ENCODE data around the gene EPHB1. TPM values are rescaled to one million over a fixed set of nuclear protein-coding genes. Genes with fewer than 3 reads are reported as not detected.

Gene EPHB1
- total and polyA plus RNA-seq, 2 donors (not counting 3 experiments of a cell fraction or from before 2014, with no cell fraction given): 1.3 to 5.2 TPM

- Histone ChIP-seq H2AFZ (ENCODE audit: low read depth, low read length) (no peak overlapping the region), H4K20me1 (replicated peaks; ENCODE audit: control insufficient read depth, extremely low read depth, insufficient read depth, low read length) (no peaks in the 10 kb centered on the region), H3K9ac (replicated peaks; ENCODE audit: extremely low read depth, insufficient read depth, low read length) (no peak overlapping the region), H3K36me3 (ENCODE audit: control insufficient read depth in 2 of 2, extremely low read depth in 1 of 2, insufficient read depth in 2 of 2, low read length in 2 of 2) (no peaks in the 10 kb centered on the region), H3K79me2 (ENCODE audit: control insufficient read depth, insufficient read depth, low read length) (no peaks in the 10 kb centered on the region), H3K4me2 (ENCODE audit: insufficient read depth, low read length) (no peak overlapping the region), H3K4me3 (replicated peaks in 1 of 3; ENCODE audit: insufficient read depth in 1 of 3, low read depth in 1 of 3, low read length in 3 of 3) (no peak overlapping the region), H3K9me1 (replicated peaks; ENCODE audit: control insufficient read depth, extremely low read depth, insufficient read depth, low read length) (no peaks in the 10 kb centered on the region), H3K4me1 (ENCODE audit: control insufficient read depth, extremely low read depth, insufficient read depth, low read length) (no peaks in the 10 kb centered on the region), H3K9me3 (replicated peaks; ENCODE audit: control insufficient read depth, insufficient read depth, low read length) (peaks cover 2% of the 10 kb centered on the region), H3K27me3 (ENCODE audit: control insufficient read depth in 2 of 2, insufficient read depth in 2 of 2, low read length in 2 of 2) (no peaks in the 10 kb centered on the region), H3K27ac (ENCODE audit: insufficient read depth, low read depth, low read length) (no peak overlapping the region)
- no TSS peak for BruUV-seq (replicated peaks)
- POLR2A ChIA-PET: no interaction called here
- intact Hi-C loops (cut with micrococcal nuclease): no loop called here
- CTCF ChIA-PET: no interaction called here
- dilution Hi-C loops (cut with MboI; ENCODE audit: extremely low pct_ligation_motif_present, low sequenced_read_pairs): no loop called here
- no peak for DNase-seq (ENCODE audit: low read depth, low spot score)
- TF ChIP-seq CTCF (IDR thresholded peaks at IDR 0.05; ENCODE audit: extremely low read depth in 1 of 2, insufficient read depth in 1 of 2, low read depth in 1 of 2, low read length in 2 of 2) (no peak), MAX (IDR thresholded peaks at IDR 0.05; ENCODE audit: insufficient read depth, insufficient read length) (no peak), JUN (IDR thresholded peaks at IDR 0.05; ENCODE audit: borderline replicate concordance, insufficient read depth, insufficient read length, low read depth) (no peak), MYC (IDR thresholded peaks at IDR 0.05; ENCODE audit: low read depth, low read length) (no peak), FOS (IDR thresholded peaks at IDR 0.05; ENCODE audit: borderline replicate concordance, insufficient read depth, low read length) (no peak)
- no peak for FAIRE-seq
These were observed 402.8 kb downstream of the EPHB1 start for GRCh38 chr3:135197856-135198255.

GRCh38 chr3:135199137-135199536 is 404.1 kb downstream of the EPHB1 start:
- CTCF ChIA-PET: no interaction called here
- DNase-seq (ENCODE audit: low read depth, low spot score) (no peak), FAIRE-seq (no peak)
- Histone ChIP-seq H2AFZ (ENCODE audit: low read depth, low read length) (no peak overlapping the region), H3K27me3 (ENCODE audit: control insufficient read depth in 2 of 2, insufficient read depth in 2 of 2, low read length in 2 of 2) (no peaks in the 10 kb centered on the region), H3K9ac (replicated peaks; ENCODE audit: extremely low read depth, insufficient read depth, low read length) (no peak overlapping the region), H3K4me2 (ENCODE audit: insufficient read depth, low read length) (no peak overlapping the region), H4K20me1 (replicated peaks; ENCODE audit: control insufficient read depth, extremely low read depth, insufficient read depth, low read length) (no peaks in the 10 kb centered on the region), H3K36me3 (ENCODE audit: control insufficient read depth in 2 of 2, extremely low read depth in 1 of 2, insufficient read depth in 2 of 2, low read length in 2 of 2) (no peaks in the 10 kb centered on the region), H3K9me3 (replicated peaks; ENCODE audit: control insufficient read depth, insufficient read depth, low read length) (peaks cover 2% of the 10 kb centered on the region), H3K79me2 (ENCODE audit: control insufficient read depth, insufficient read depth, low read length) (no peaks in the 10 kb centered on the region), H3K27ac (ENCODE audit: insufficient read depth, low read depth, low read length) (no peak overlapping the region), H3K4me1 (ENCODE audit: control insufficient read depth, extremely low read depth, insufficient read depth, low read length) (no peaks in the 10 kb centered on the region), H3K4me3 (replicated peaks in 1 of 3; ENCODE audit: insufficient read depth in 1 of 3, low read depth in 1 of 3, low read length in 3 of 3) (no peak overlapping the region), H3K9me1 (replicated peaks; ENCODE audit: control insufficient read depth, extremely low read depth, insufficient read depth, low read length) (no peaks in the 10 kb centered on the region)
- dilution Hi-C loops (cut with MboI; ENCODE audit: extremely low pct_ligation_motif_present, low sequenced_read_pairs) (no loop called here), intact Hi-C loops (cut with micrococcal nuclease) (no loop called here)
- POLR2A ChIA-PET: no interaction called here
- no peak for TF ChIP-seq JUN (IDR thresholded peaks at IDR 0.05; ENCODE audit: borderline replicate concordance, insufficient read depth, insufficient read length, low read depth)
- no peak for TF ChIP-seq FOS (IDR thresholded peaks at IDR 0.05; ENCODE audit: borderline replicate concordance, insufficient read depth, low read length)
- TF ChIP-seq POLR2AphosphoS5 (IDR thresholded peaks at IDR 0.05; ENCODE audit: insufficient read depth, low read depth, low read length): no peak
- TF ChIP-seq CTCF (IDR thresholded peaks at IDR 0.05; ENCODE audit: extremely low read depth in 1 of 2, insufficient read depth in 1 of 2, low read depth in 1 of 2, low read length in 2 of 2): no peak
- TF ChIP-seq MAX (IDR thresholded peaks at IDR 0.05; ENCODE audit: insufficient read depth, insufficient read length): no peak
- no peak for TF ChIP-seq MYC (IDR thresholded peaks at IDR 0.05; ENCODE audit: low read depth, low read length)
- no peak for TF ChIP-seq GATA2 (IDR thresholded peaks at IDR 0.05; ENCODE audit: insufficient read depth, insufficient read length, low read depth, low read length)
- no peak for TF ChIP-seq EZH2 (IDR thresholded peaks at IDR 0.05; ENCODE audit: borderline replicate concordance, low read depth, low read length, severe bottlenecking)
- TF ChIP-seq POLR2A (IDR thresholded peaks at IDR 0.05; ENCODE audit: low read depth, low read length): no peak
- no TSS peak for BruUV-seq (replicated peaks)
